ENCODE data around the gene PPP1R26. TPM values are rescaled to one million over a fixed set of nuclear protein-coding genes. Genes with fewer than 3 reads are reported as not detected.
A peak's percentile ranks its signal among the peaks of the same experiment; 100 is the strongest.

Gene PPP1R26
- total and polyA plus RNA-seq, 2 experiments from 2014 or later = 25.9 to 62.2 TPM

- H3K9me3 ChIP-seq (ENCODE audit: low read depth) = no peaks in the 10 kb centered on the region
- peak within 1 kb of the TSS; percentile 78 for H3K27ac ChIP-seq
- no peaks in the 10 kb centered on the region for H3K27me3 ChIP-seq
- DNase-seq (ENCODE audit: low read depth in 1 of 2, low spot score in 1 of 2) = peak; percentile 92 to 96
- peaks cover 11% of the 10 kb centered on the region for H3K4me1 ChIP-seq (ENCODE audit: low read depth)
- peak; percentile 85 for TF ChIP-seq CTCF (IDR thresholded peaks at IDR 0.05; ENCODE audit: low read depth, low read length)
- peaks cover 11% of the 10 kb centered on the region for H3K36me3 ChIP-seq
- peak within 1 kb of the TSS; percentile 69 for H3K4me3 ChIP-seq
Measured at GRCh38 chr9:135500525-135501260, 21.1 kb downstream of the PPP1R26 start, which contains the start of gene MRPS2. Gene MRPS2, plus strand, starts transcription at chr9:135500682. Its CDS starts 29 bp downstream, at chr9:135500711.

GRCh38 chr9:135501261-135502167, 21.9 kb downstream of the PPP1R26 start:
- Histone ChIP-seq H3K4me1 (ENCODE audit: low read depth) (peaks cover 11% of the 10 kb centered on the region), H3K27ac (peak overlapping the region; percentile 78), H3K4me3 (peak overlapping the region; percentile 69), H3K9me3 (ENCODE audit: low read depth) (no peaks in the 10 kb centered on the region), H3K27me3 (no peaks in the 10 kb centered on the region), H3K36me3 (peaks cover 11% of the 10 kb centered on the region)
- DNase-seq (ENCODE audit: low read depth in 1 of 2, low spot score in 1 of 2) = no peak
- TF ChIP-seq CTCF (IDR thresholded peaks at IDR 0.05; ENCODE audit: low read depth, low read length) = no peak

GRCh38 chr9:135502168-135502872, 22.7 kb downstream of the PPP1R26 start:
- Histone ChIP-seq H3K27ac (no peak overlapping the region), H3K4me1 (ENCODE audit: low read depth) (peaks cover 11% of the 10 kb centered on the region), H3K4me3 (no peak overlapping the region), H3K27me3 (no peaks in the 10 kb centered on the region), H3K36me3 (peaks cover 11% of the 10 kb centered on the region), H3K9me3 (ENCODE audit: low read depth) (no peaks in the 10 kb centered on the region)
- no peak for TF ChIP-seq CTCF (IDR thresholded peaks at IDR 0.05; ENCODE audit: low read depth, low read length)
- no peak for DNase-seq (ENCODE audit: low read depth in 1 of 2, low spot score in 1 of 2)

- Histone ChIP-seq H3K4me3 (no peak overlapping the region), H3K9me3 (ENCODE audit: low read depth) (no peaks in the 10 kb centered on the region), H3K27me3 (no peaks in the 10 kb centered on the region), H3K36me3 (peaks cover 11% of the 10 kb centered on the region), H3K4me1 (ENCODE audit: low read depth) (peaks cover 11% of the 10 kb centered on the region), H3K27ac (no peak overlapping the region)
- DNase-seq (ENCODE audit: low read depth in 1 of 2, low spot score in 1 of 2) = no peak
- TF ChIP-seq CTCF (IDR thresholded peaks at IDR 0.05; ENCODE audit: low read depth, low read length) = no peak
Measured at GRCh38 chr9:135502873-135503321, 23.3 kb downstream of the PPP1R26 start.

Data from cardiac muscle cell (in vitro differentiated cells and primary cell).